Measurements from ENCODE around the gene ATP8B4.
A peak's percentile ranks its signal among the peaks of the same experiment; 100 is the strongest.
"Not testable (repeated sequence)": the region's sequence is repeated elsewhere in the genome, so short reads cannot be mapped to it uniquely, and the experiment has no call there.

Gene ATP8B4

DNA sequence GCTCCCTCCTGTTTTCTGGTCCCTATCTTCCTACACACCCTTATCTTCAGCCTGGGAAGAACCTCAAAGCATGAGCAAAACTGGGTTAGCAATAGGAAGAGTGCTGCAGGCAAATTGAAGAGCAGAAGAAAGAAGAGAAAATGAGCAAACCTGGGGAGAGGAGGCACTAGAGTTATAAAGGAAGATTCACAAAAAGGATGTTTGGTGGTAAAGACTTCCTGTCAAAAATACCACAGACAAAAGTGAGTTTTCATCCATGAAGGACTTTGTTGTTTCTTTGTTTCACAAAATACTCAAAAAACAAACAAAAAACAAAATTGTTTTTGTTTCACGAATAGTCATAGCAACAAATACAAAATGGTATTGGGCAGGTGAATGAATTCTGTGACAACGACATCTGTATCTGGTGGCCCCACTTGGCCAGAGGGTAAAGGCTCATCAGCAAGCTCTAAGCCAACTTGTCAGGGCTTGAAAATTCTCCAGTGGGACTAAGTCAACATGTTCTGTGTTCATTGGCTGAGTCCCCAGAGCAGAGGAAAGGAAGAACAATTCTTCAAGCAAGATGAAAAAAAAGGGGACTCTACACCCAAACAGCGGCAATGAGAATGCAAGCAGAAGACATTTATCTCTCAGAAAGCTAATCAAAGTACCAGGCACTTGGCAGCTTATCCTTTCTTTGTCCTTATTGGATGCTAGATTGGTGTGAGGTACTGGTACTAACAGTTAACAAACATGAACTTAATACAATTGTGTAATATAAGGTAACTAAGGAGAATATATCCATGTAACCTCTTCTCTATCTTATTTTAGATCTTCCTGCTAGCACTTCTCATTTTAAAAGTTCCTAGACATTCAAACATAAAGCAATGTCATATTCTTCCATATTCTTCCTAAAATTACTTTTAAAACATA is 9.7 kb downstream of the ATP8B4 start:
- peak in 1 of 4 experiments; percentile 21 for DNase-seq

DNA sequence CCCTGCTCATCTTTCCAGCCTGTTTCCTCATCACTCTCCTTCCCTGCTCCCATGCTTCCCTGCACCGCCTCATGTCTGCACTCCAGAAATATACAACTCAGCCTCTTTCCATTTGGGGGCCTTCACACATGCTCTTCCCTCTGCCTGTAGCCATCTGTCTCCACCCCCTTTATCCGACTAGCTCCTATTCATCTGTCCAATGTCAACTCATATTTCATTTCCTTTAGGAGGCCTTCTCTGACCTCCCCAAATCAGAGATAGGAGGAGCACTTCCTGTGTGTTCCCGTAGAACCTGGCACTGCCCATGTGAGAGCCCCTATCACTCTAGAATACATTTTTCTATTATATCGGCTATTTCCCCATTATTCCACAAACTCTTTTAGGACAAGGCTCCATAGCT is 10.6 kb downstream of the ATP8B4 start:
- no peak for DNase-seq

DNA sequence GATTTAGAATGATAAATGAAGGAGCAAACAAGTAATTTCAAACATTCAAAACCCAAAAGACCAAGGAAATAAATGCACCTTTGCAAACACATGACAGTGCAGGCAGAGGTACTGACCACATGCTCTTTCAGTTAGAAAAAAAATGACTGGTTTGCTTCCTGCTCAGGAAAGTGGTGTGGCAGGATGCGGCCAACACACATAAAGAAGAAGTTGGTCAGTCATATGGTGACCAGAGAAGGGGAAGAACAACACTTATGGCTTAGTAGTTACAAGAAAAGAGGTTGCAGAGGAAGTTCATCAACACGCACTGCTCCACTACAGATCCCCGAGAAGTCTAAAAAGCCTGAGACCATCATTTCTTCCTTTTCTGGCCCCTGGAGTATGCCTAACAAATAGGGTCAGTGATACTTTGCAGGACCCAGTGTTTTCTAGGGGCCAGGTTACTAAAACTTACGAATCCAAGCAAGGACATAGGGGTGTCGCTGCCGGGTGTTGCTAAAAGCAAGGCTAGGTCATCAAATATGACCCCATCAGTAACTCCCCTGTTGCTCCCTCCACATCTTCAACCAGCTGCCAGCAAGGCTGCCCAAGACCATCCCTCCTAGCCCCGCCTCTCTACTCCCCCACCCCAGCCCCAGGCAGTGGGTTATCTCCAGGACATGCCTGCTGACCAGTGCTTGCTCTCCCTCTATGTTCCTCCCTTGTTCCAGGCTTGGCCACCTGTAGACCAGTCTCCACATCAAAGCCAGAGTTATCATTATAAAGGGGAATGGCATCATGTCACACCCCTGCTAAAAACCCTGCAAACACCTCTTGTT is 11.2 kb downstream of the ATP8B4 start:
- peak; percentile 79 to 95 (median 88) for DNase-seq

DNA sequence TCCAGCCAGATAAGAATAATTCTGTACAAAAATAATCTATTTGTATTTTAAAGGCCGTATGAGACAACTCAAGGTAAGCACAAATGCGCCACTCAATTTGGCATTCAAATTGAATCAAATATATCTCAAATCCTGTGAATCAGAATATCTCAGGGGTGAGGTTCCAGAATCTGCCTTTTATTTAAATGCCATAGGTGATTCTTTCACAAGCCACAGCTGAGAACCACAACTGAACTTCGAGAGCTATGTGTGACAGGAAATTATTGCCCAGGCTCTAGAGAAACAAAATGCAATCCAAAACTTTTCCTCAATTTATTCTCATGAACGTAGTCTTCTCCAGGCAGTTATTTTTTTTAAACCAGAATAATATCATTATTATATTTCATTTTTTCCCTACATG is 11.9 kb downstream of the ATP8B4 start:
- DNase-seq = no peak

DNA sequence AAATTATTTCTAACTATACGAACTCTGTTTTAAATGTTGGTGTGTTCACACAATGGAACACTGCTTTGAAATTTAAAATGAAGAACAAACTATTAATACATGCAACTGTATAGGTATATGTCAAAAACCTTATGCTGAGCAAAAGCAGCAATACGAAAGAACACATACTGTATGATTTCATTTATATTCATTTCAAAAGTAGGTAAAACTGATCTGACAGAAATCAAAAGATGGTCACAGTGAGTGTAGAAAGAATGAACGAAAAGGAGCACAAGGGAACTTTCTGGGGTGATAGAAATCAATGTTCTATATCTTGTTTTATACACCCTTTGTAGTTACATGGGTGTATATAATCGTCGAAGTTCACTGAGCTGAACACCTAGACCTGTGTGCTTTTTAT is 12.6 kb downstream of the ATP8B4 start:
- DNase-seq = no peak

DNA sequence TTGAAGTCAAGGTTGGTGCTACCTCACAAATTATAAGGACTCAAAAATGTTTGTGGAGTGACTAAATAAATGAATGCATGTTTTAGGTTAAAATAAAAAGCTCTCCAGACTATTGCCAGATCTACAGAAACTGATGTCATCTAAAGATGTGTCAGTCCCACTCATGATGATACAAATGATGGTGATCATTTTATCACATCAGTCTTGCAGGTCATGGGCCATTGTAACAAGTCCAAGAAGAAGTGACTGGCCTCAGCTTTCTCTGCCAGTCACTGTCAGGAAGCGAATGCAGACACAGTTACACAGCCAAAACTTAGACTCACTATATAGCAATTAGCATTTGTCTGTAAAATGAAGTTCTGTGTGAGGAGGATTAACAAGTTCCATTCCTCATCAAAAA is 18.5 kb downstream of the ATP8B4 start:
- peak in 2 of 4 experiments; percentile 47 to 74 for DNase-seq

DNA sequence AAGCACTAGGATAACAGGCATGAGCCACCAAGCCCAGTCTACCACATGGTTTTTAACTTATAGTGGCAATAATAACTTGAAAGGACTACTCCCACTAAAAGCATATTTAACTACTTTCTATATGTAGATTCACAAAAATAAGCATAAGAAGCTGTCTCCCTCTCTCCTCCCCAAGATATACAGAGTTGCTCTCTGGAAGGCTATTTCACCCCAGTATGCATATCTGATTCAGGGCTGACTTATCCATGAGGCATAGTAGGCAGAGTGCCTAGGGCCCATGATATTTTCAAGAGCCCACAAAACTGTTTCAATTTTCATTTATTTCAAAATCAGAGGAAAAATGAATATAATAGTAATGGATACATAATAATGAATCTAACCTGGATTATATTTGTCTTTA is 20.5 kb downstream of the ATP8B4 start:
- no peak for DNase-seq

DNA sequence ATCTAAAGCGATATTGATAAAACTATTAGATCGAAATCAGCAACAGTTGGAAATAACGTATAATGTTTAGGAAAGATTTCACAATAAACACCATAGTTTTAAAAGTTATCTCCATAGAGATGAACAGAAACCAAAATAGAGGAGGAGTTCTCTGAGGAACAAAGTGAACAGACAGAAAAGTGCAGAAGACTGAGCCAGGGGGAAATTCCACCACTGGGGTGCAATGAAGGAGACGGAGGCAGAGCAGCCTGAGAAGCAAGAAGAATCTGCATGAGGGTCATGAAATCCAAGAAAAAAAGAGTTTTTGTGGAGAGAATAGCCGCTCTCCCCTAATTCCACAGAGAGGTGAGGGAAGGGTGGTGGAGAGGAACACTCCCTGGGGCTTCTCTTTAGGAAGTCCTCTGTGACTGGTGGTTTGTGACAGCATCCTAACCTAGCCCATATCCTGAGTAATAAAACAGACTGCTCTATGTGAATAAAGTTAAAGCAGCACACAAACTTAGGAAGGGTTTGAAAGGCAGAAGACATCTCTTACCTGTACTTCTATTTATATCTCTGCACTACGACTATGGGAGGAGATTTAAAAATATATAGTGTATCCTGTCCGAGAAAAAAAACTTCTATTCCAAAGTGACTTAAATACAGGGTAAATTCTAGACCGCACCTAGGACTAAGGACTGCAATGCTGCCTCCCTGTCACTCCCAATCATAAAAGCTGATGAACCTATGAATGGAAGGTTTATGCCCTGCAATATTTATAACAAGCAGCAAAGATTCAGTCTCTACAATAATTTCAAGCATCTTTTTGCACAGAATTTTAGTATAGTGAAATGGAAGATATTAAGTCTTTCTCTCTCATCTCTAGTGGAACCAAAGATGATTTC is 22.9 kb downstream of the ATP8B4 start:
- no peak for DNase-seq

DNA sequence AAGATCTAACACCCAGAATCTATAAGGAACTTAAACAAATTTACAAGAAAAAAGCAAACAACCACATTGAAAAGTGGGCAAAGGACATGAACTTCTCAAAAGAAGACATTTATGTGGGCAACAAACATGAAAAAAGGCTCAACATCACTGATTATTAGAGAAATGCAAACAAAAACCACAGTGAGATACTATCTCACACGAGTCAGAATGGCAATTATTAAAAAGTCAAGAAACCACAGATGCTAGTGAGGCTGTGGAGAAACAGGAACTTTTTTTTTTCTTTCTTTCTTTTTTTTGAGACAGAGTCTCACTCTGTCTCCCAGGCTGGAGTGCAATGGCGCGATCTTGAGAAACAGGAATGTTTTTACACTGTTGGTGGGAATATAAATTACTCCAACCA is 29.6 kb downstream of the ATP8B4 start:
- not testable (repeated sequence) for DNase-seq

DNA sequence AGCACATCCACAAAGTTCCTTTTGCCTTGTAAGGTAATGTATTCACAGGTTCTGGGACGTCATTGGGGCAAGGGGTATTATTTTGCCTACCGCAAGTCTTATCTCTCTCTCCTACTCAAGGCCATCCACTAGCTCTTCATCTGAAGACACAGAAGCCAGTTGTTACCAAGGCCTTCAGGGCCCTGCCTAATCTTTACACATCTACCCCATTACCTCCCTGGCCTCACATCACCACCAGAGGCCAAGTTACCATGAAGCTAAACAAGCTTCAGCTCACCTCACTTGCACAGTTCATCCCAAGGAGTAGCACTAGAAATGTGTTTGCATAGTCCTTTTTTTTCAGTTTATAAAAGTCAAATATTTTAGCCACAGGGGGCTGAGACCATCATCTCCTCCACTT is 34.1 kb downstream of the ATP8B4 start:
- DNase-seq = no peak

DNA sequence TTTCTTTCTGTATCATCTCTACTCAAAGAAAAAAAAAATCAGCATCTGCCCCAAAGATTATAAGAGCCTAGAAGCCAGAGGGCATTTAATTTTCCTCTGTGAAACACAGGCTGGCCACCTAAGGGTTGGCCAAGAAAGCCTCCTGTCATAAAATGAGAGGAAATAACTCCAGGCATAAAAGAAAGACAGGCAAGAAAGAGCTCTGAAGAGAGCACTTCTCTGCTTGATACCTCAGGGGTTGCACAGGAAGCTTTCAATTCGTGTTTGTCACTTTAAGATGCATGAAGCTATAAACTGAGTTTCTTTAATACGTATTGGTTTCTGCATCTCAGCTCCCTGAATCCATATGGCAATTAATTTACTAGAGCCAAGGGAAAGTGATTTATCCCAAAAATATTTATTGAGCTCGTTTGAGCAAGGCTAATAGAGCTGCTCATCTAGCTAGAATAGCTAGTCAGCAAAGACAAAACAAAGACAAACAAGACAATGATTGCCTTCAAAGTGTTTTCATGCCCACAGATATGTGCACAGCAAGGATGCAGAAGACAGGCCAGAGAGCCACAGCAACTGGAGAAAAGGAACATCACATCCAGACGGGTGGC is 35.5 kb downstream of the ATP8B4 start:
- DNase-seq = no peak

DNA sequence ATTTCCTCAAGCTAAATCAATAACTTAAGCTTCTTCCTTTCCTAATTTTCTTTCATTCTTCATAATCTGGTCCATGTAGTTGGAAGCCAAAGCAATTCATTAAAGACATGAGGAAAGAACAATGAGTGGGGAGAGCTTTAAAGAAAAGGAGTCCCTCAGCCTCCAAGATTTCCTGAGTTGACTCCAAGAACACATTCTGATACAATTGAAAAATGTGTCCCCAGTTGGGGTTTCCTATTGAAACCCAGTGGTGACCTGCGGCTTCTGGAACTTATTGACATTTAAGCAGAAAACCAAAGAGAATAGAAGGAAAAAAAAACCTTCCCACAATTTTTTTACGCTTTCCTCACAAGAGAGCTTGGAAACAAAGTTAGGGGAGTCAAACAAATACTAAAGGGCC is 37.0 kb downstream of the ATP8B4 start:
- no peak for DNase-seq

DNA sequence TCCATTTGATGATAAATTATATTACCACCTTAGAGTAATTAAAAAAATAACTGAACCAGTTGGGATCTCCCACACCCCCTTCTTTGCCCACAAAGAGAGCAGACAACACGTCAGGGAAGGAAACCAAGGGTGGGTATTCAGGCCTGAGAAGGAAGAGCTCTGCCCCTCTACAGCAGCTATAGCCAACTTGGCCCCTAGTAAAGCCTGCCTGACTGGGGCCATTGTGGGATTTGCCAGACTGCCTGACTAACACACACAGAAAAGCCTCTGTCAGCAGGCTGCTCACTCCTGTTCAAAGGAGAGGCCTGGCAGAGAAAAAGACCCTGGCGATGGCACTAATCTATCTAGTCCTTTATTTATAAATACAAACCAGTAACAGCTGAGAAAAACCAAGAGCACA is 41.4 kb downstream of the ATP8B4 start:
- DNase-seq = no peak

DNA sequence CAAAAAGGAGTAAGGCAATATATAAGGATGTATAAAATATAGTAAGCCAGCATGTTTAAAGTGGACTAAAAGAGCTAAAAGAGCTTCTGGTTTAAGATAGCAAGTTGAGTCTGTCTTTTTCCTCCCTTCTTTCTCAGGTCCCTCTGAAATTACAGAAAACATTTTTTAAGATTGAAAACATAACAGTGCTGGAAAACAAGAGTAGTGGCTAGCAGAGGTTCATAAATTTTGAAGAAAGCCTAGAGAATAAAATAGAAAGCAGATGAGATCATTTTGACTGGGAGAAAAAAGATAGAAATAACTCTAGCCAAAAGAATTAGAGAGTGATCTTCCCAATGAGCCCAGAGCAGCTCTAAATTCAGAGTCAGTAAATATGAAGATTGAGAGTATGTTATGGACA is 41.9 kb downstream of the ATP8B4 start:
- no peak for DNase-seq

DNA sequence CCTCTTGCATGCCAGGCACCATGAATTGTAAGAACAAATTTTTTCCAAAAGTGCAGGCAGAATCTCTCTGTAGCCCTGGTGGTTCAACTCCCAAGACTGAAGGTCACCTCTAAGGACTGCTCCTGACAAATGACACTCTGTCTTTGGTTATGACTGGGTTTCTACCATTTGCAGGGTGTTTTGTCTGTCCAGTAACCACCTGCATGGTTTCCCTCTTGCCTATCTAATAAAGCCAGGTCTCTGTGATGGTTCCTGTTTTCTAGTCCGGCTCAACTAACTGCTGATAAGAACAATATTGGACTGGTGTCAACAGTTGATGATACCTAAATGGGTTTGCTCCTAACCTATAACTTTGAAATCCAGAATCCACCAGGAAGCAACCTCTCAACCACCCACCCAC is 43.7 kb downstream of the ATP8B4 start:
- no peak for DNase-seq

DNA sequence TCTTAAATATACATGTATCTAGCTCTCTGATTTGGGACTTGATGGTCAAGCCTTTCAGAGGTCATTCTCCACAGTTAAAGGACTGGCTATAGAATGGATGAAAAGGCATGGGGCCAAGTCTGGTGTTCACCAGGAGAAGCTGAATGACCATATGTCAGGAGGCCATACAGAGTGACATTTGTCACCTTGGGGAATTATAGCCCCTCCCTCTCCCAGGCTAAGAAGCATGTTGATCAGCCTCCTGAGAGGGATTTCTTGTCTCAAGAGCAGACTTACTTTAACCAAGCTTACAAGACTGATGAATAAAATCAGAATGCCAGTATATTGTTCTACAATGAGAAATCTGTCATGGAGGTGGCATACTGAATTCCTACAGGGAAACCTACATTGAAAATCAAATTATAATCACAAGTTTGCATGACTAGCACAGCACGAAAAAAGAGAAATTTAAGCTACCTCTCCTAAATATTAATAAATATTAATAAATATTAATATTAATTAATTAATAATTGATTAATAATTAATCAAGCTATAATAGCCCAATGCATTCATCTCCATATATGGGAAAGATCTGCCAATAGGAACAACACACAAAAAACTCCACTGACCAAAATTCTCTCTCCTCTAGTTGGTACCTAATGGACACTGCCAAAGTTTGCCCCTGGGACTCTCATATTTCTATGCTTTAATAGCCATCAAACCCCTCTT is 47.3 kb downstream of the ATP8B4 start:
- DNase-seq = no peak

DNA sequence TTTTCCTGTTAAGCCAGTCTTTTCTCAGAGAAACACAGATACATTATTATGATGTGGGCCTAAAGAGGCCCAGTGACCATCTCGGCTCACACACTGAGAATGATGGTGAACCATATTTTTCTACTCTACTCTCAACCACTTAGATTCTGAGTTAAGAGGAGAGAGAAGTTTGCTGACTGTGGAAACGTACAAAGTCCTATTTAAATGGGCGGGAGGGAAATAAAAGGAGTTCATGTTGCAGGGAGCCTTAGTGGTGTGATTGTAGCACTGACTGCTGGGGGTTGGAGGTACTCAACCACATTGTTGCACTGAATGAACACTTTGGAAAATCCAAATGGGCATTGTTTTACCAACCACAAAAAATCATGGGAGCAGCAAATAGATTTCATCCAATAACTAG is 51.0 kb downstream of the ATP8B4 start:
- DNase-seq = no peak

DNA sequence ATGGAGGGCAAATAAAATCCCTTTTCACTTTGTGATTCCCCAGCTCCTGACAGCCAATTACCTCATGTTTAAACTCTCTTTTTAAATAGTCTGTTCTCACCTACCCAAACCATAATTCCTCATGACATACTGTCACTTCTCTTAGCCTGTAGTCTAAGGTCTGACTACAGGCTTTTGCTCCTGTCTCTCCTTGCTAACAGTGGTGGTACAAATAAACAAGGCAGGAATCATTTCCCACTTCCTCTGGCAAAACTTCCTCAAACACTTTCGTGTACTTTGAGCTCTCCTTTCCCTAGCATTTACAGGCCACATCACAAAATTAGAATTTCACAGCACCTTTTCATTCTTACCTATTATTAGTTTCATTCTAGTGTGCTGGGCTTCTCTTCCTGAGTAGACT is 51.8 kb downstream of the ATP8B4 start:
- peak in 1 of 4 experiments; percentile 27 for DNase-seq

DNA sequence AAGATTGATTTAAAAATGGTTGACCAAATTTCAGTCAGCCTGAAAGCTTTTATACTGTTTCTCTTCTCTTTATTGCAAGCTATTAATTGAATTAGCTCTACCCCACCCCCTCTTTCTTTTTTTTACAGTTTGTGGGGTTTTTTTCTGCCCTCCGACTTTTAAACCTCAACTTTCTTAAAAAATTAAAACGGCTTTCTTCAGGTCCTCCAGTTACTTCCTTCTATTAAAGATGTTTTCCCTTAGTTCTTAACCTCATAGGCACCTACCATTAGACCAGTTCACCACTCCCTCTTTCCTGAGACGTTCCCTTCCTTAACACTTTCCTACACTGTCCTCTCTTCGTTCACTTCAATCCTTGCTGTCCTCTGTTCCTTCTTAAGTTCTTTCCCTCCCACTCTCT is 52.4 kb downstream of the ATP8B4 start:
- no peak for DNase-seq

DNA sequence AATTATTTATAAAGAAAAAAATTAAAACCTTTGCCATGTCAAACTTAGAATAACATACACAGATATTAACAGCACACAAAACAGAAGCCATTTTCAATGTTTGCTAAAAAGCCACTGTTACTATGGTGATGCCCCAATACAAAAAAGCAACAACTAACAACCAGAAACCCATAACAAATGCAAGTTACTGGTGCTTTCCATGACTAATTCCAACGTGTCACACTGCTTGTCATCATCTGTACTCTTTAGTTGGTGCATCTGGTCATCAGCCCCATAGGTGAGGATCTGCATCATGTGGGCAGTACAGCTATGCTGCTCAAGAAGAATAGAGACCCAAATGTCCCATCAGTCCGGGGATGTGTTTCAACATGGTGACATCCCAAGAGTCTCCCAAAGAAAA is 52.8 kb downstream of the ATP8B4 start:
- peak; percentile 29 to 75 (median 35) for DNase-seq

DNA sequence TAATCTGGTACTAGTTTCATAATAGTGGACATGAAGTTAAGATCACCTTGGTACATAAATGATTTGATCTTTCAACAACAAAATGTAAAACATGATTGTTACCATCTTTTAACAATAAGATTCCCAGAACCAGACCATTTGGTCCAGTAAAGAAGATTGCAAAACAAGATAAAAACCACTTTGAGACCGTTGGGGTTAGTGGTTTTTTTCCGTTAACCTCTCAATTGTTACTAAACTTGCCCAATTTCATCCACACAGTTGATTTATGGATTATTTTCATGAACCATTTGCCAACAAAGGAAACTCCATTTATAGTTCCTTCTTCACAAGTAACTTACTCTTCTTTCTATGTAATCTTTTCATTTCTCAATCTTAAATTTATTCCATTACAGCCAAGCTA is 53.8 kb downstream of the ATP8B4 start:
- no peak for DNase-seq

DNA sequence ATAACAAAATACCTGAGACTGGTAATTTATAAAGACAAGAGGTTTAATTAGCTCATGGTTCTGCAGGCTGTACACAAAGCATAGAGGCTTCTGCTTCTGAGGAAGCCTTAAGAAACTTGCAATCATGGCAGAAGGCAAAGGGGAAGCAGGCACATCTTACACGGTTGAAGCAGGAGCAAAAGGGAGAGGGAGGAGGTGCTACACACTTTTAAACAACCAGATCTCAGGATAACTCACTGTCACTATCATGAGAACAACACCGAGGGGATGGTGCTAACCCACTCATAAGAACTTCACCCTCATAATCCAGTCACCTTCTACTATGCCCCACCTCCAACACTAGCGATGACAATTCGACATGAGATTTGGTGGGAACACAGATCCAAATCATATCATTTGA is 54.4 kb downstream of the ATP8B4 start:
- DNase-seq = peak; percentile 44 to 69 (median 63)

Measured in suppressor macrophage (primary cell).